H1 (cell line): Measurements from ENCODE around the gene MT1F. TPM values are rescaled to one million over a fixed set of nuclear protein-coding genes. Genes with fewer than 3 reads are reported as not detected.

Source experiments
- CTCF ChIA-PET: fragments of 300-600 bp; sonication (Branson Sonifier 250); formaldehyde crosslinking; loops from one replicate; lab custom pipeline; 2021; ENCODE audit not compliant: partially characterized antibody; lab: Charles Lee
- POLR2A ChIA-PET: fragments of 300-600 bp; sonication (Branson Sonifier 250); formaldehyde crosslinking; loops from one replicate; lab custom pipeline; 2021; ENCODE audit warnings: inconsistent platforms; ENCODE audit not compliant: partially characterized antibody; lab: Charles Lee
- DNase-seq, 2 experiments: peaks; one replicate each; pipeline versions ENCODE4 v3.0.0 to v3.0.0-alpha.2; 2010 to 2022; ENCODE audit warnings: low spot score in 2 of 2, low read depth in 1 of 2, mixed read lengths in 1 of 2
- FAIRE-seq: peaks from 2 replicates; lab custom pipeline; 2011; peaks lifted over from hg19 to GRCh38; lab: Jason Lieb, UNC
- H2AFZ ChIP-seq: 2 replicates; pipeline ENCODE4 v1.8.1; 2012; ENCODE audit warnings: low read length, inconsistent platforms
- H2AK5ac ChIP-seq: 2 replicates; pipeline ENCODE4 v1.6.1; 2013; ENCODE audit warnings: low read depth, low read length
- H2BK120ac ChIP-seq: replicated peaks from 2 replicates; pipeline ENCODE3; 2013; ENCODE audit warnings: low read depth, low read length, inconsistent platforms
- H2BK12ac ChIP-seq: 2 replicates; pipeline ENCODE4 v1.6.1; 2013; ENCODE audit warnings: low read depth, low read length
- H2BK15ac ChIP-seq: 2 replicates; pipeline ENCODE4 v1.6.1; 2013; ENCODE audit warnings: low read length
- H2BK20ac ChIP-seq: 2 replicates; pipeline ENCODE4 v1.6.1; 2013; ENCODE audit warnings: low read length
- H2BK5ac ChIP-seq: 2 replicates; pipeline ENCODE4 v1.6.1; 2013; ENCODE audit warnings: low read depth, low read length
- H3K14ac ChIP-seq: 2 replicates; pipeline ENCODE4 v1.6.1; 2013; ENCODE audit warnings: inconsistent platforms; ENCODE audit not compliant: insufficient read length
- H3K18ac ChIP-seq: 2 replicates; pipeline ENCODE4 v1.6.1; 2013; ENCODE audit warnings: low read length; ENCODE audit errors: extremely low read depth
- H3K23ac ChIP-seq: 2 replicates; pipeline ENCODE4 v1.6.1; 2013; ENCODE audit warnings: inconsistent platforms; ENCODE audit not compliant: insufficient read length
- H3K23me2 ChIP-seq: 2 replicates; pipeline ENCODE4 v1.6.1; 2013; ENCODE audit warnings: low read depth, low read length
- H3K27ac ChIP-seq: 2 replicates; pipeline ENCODE4 v1.6.1; 2011; ENCODE audit warnings: low read depth, low read length, inconsistent platforms
- H3K27me3 ChIP-seq, 4 experiments: replicated peaks in 1 of 4; 1 replicate in 1 of 4; 2 replicates in 3 of 4; pipeline versions ENCODE4 v1.6.1 to v1.8.1; 2011 to 2013; ENCODE audit warnings: low read length in 3 of 4, mild to moderate bottlenecking in 3 of 4, inconsistent platforms in 2 of 4, mixed read lengths in 2 of 4, moderate library complexity in 1 of 4; ENCODE audit not compliant: control insufficient read depth in 3 of 4, insufficient read depth in 3 of 4; ENCODE audit errors: extremely low read depth in 1 of 4
- H3K36me3 ChIP-seq, 4 experiments: 2 replicates each; pipeline versions ENCODE4 v1.6.1 to v1.8.1; 2011 to 2013; ENCODE audit warnings: mild to moderate bottlenecking in 4 of 4, low read length in 3 of 4, moderate library complexity in 2 of 4, control low read depth in 1 of 4, inconsistent platforms in 1 of 4; ENCODE audit not compliant: insufficient read depth in 4 of 4, control insufficient read depth in 2 of 4
- H3K4ac ChIP-seq: replicated peaks from 2 replicates; pipeline ENCODE3; 2013; ENCODE audit warnings: low read length, low read depth, mixed read lengths, inconsistent platforms; ENCODE audit not compliant: insufficient read length
- H3K4me1 ChIP-seq, 4 experiments: replicated peaks in 1 of 4; 1 replicate in 1 of 4; 2 replicates in 3 of 4; pipeline versions ENCODE4 v1.6.1 to v1.8.1; 2011 to 2013; ENCODE audit warnings: low read length in 3 of 4, inconsistent platforms in 2 of 4, mixed read lengths in 1 of 4; ENCODE audit not compliant: insufficient read depth in 4 of 4, control insufficient read depth in 3 of 4
- H3K4me2 ChIP-seq, 2 experiments: 2 replicates each; pipeline versions ENCODE4 v1.6.1 to v1.8.1; 2011 to 2013; ENCODE audit warnings: low read depth in 2 of 2, low read length in 2 of 2, control low read depth in 1 of 2, inconsistent platforms in 1 of 2, mild to moderate bottlenecking in 1 of 2; ENCODE audit not compliant: insufficient read depth in 1 of 2
- H3K4me3 ChIP-seq, 4 experiments: fragments of 200-600, 300-600 bp in 1 of 4; sonication (generic), shearing (Covaris generic), sonication (Bioruptor Twin) in 1 of 4; 2 replicates each; pipeline versions ENCODE4 v1.5.1 to v1.8.1; 2011 to 2016; ENCODE audit warnings: low read length in 4 of 4, low read depth in 3 of 4, control low read depth in 2 of 4, inconsistent platforms in 2 of 4, mild to moderate bottlenecking in 2 of 4, mixed read lengths in 1 of 4, moderate library complexity in 1 of 4; ENCODE audit not compliant: insufficient read depth in 2 of 4; ENCODE audit errors: extremely low read depth in 1 of 4
- H3K56ac ChIP-seq: replicated peaks from 2 replicates; pipeline ENCODE3; 2013; ENCODE audit warnings: low read depth, mild to moderate bottlenecking, mixed read lengths, low read length, inconsistent platforms; ENCODE audit not compliant: insufficient read length
- H3K79me1 ChIP-seq: 2 replicates; pipeline ENCODE4 v1.6.1; 2013; ENCODE audit warnings: low read depth, low read length, control low read depth
- H3K79me2 ChIP-seq, 2 experiments: 2 replicates each; pipeline versions ENCODE4 v1.6.1 to v1.8.1; 2012 to 2013; ENCODE audit warnings: low read length in 2 of 2, mild to moderate bottlenecking in 2 of 2, inconsistent platforms in 1 of 2; ENCODE audit not compliant: insufficient read depth in 2 of 2, control insufficient read depth in 1 of 2
- H3K9ac ChIP-seq, 4 experiments: replicated peaks in 1 of 4; 1 replicate in 1 of 4; 2 replicates in 3 of 4; pipeline versions ENCODE4 v1.6.1 to v1.8.1; 2011 to 2013; ENCODE audit warnings: low read depth in 3 of 4, low read length in 3 of 4, control low read depth in 2 of 4, mild to moderate bottlenecking in 2 of 4, moderate library complexity in 2 of 4, inconsistent platforms in 1 of 4; ENCODE audit errors: extremely low read depth in 1 of 4
- H3K9me3 ChIP-seq, 2 experiments: 2 replicates each; pipeline versions ENCODE4 v1.6.1 to v1.8.1; 2012 to 2013; ENCODE audit warnings: mild to moderate bottlenecking in 2 of 2, moderate library complexity in 2 of 2, control low read depth in 1 of 2, inconsistent platforms in 1 of 2, low read depth in 1 of 2, low read length in 1 of 2, mixed read lengths in 1 of 2; ENCODE audit not compliant: insufficient read depth in 2 of 2
- H4K20me1 ChIP-seq, 2 experiments: replicated peaks in 1 of 2; 2 replicates each; pipeline versions ENCODE3 to v1.8.1; 2011 to 2013; ENCODE audit warnings: inconsistent platforms in 2 of 2, low read length in 2 of 2, mild to moderate bottlenecking in 1 of 2; ENCODE audit not compliant: insufficient read depth in 2 of 2, control insufficient read depth in 1 of 2
- H4K5ac ChIP-seq: 2 replicates; pipeline ENCODE4 v1.6.1; 2013; ENCODE audit warnings: low read length, low read depth, mixed read lengths, inconsistent platforms; ENCODE audit not compliant: insufficient read length
- H4K8ac ChIP-seq: 2 replicates; pipeline ENCODE4 v1.8.0; 2013; ENCODE audit warnings: mild to moderate bottlenecking, moderate library complexity, low read length, inconsistent platforms; ENCODE audit not compliant: insufficient read depth; ENCODE audit errors: extremely low read depth
- H4K91ac ChIP-seq: replicated peaks from 2 replicates; pipeline ENCODE3; 2013; ENCODE audit warnings: low read length, mixed read lengths, inconsistent platforms; ENCODE audit not compliant: insufficient read length
- ASH2L ChIP-seq: fragments of 200-600, 300-600 bp; sonication (generic); IDR thresholded peaks from one replicate; pipeline ENCODE4 v1.7.1; 2017; ENCODE audit warnings: low read length
- BRCA1 ChIP-seq: IDR thresholded peaks from 2 replicates; pipeline ENCODE4 v1.6.1; 2012; ENCODE audit warnings: low read depth, low read length, improper control_type of control experiment
- CBX5 ChIP-seq: fragments of 300-800, 300-1000 bp; sonication (generic); IDR thresholded peaks from 2 replicates; pipeline ENCODE4 v1.7.1; 2016; ENCODE audit warnings: antibody characterized with exemption, low read length, low read depth
- E2F6 ChIP-seq: IDR thresholded peaks from 2 replicates; pipeline ENCODE4 v1.6.1; 2012; ENCODE audit warnings: inconsistent platforms
- FOSL1 ChIP-seq: IDR thresholded peaks from 2 replicates; pipeline ENCODE4 v1.6.1; 2011; ENCODE audit warnings: mild to moderate bottlenecking, low read depth, low read length, moderate library complexity; ENCODE audit not compliant: insufficient read depth
- MAFK ChIP-seq: IDR thresholded peaks from 2 replicates; pipeline ENCODE4 v1.6.1; 2012; ENCODE audit warnings: low read depth, mild to moderate bottlenecking, improper control_type of control experiment, low read length
- NRF1 ChIP-seq: IDR thresholded peaks from 2 replicates; pipeline ENCODE4 v1.6.1; 2011; ENCODE audit warnings: mild to moderate bottlenecking, low read depth, low read length, improper control_type of control experiment
- POU5F1 ChIP-seq: IDR thresholded peaks from 2 replicates; pipeline ENCODE4 v1.6.1; 2011; ENCODE audit warnings: low read depth, mild to moderate bottlenecking, low read length, moderate library complexity
- SP1 ChIP-seq: IDR thresholded peaks from 2 replicates; pipeline ENCODE4 v1.6.1; 2011; ENCODE audit warnings: low read depth, low read length
- TAF7 ChIP-seq: optimal IDR thresholded peaks from 2 replicates; pipeline ENCODE3; 2011; ENCODE audit warnings: low read depth, mild to moderate bottlenecking, inconsistent platforms, low read length, moderate library complexity, borderline replicate concordance
- TEAD4 ChIP-seq: IDR thresholded peaks from 2 replicates; pipeline ENCODE4 v1.6.1; 2012; ENCODE audit warnings: low read depth, low read length, inconsistent platforms, mixed read lengths
- USF2 ChIP-seq: IDR thresholded peaks from 2 replicates; pipeline ENCODE4 v1.6.1; 2011; ENCODE audit warnings: low read length, improper control_type of control experiment
- ZNF274 ChIP-seq: IDR thresholded peaks from 2 replicates; pipeline ENCODE4 v1.7.0; 2012; ENCODE audit warnings: low read length, borderline replicate concordance; ENCODE audit errors: extremely low read depth
- WGBS, 2 experiments: shearing (Covaris generic) in 1 of 2; methylation state at CpG; one replicate each; pipeline versions ENCODE4 v1.1.6 to v1.1.7; 2013 to 2015; ENCODE audit warnings: low lambda C conversion rate in 2 of 2, mixed read lengths in 2 of 2, inconsistent platforms in 1 of 2, low coverage in 1 of 2, missing lambda C conversion rate in 1 of 2; ENCODE audit not compliant: insufficient replicate concordance in 2 of 2, insufficient coverage in 1 of 2, insufficient read length in 1 of 2; ENCODE audit errors: extremely low coverage in 1 of 2, missing lambda C conversion rate in 1 of 2; 5-methylcytosine and 5-hydroxymethylcytosine counted together
- polyA plus RNA-seq, 7 experiments: library from polyadenylated mRNA; depleted of rRNA in 3 of 7; stranded (reverse) in 5 of 7; unstranded in 2 of 7; fragments of >200 nt in 5 of 7; fragments of 200-250 nt in 2 of 7; gene quantifications; 1 replicate in 5 of 7; 2 replicates in 1 of 7; 4 replicates in 1 of 7; pipeline versions ENCODE4 v1.2.1 to v1.2.3, GENCODE V29; 2011 to 2013; ENCODE audit warnings: missing spikeins in 2 of 7, mixed read lengths in 2 of 7
- total RNA-seq: library from RNA; stranded (reverse); fragmentation: NEBNext Ultra II Directional; extraction: Animal tissue kit (Norgen Biotek cat#: 25700); gene quantifications from 2 replicates; pipeline ENCODE4 v1.2.1, GENCODE V29; 2021

The MT1F gene
- total and polyA plus RNA-seq, 2 of the 8 experiments (the other 6 are each of a cell fraction or from before 2014, with no cell fraction given): 5.9 to 20.8 TPM

GRCh38 chr16:56651586-56651985 lies 6.2 kb upstream of the MT1F start, which contains the start of gene MT1B:
Gene MT1B, plus strand, starts transcription at chr16:56651886. Its CDS starts 68 bp downstream, at chr16:56651954.
- H2BK5ac ChIP-seq: no peak within 1 kb of the TSS
- no peak within 1 kb of the TSS for H3K56ac ChIP-seq
- ChIA-PET POLR2A (interaction anchor here (1.3 to 9.1 kb wide), 2 partner anchors 10 to 18 kb away, joined by 5 to 74 read pairs; partner anchors contain the start of genes MT1G and MT1H), CTCF (interaction anchor here (1.0 to 5.5 kb wide), 4 partner anchors 9 to 50 kb away, joined by 3 to 28 read pairs (median 6); partner anchors contain the start of gene MT1G)
- no peak within 1 kb of the TSS for H3K4me2 ChIP-seq
- FAIRE-seq (no peak), DNase-seq (no peak)
- H3K4me3 ChIP-seq: no peak within 1 kb of the TSS
- H3K9me3 ChIP-seq: no peaks in the 10 kb centered on the region
- no peak within 1 kb of the TSS for H4K5ac ChIP-seq
- H3K79me1 ChIP-seq: no peaks in the 10 kb centered on the region
- H3K18ac ChIP-seq: no peak within 1 kb of the TSS
- H2BK12ac ChIP-seq: no peak within 1 kb of the TSS
- H2BK120ac ChIP-seq: no peak within 1 kb of the TSS
- no peaks in the 10 kb centered on the region for H3K79me2 ChIP-seq
- no peak within 1 kb of the TSS for H2AFZ ChIP-seq
- no peak within 1 kb of the TSS for H3K14ac ChIP-seq
- no peak within 1 kb of the TSS for H2AK5ac ChIP-seq
- H3K4ac ChIP-seq: no peak within 1 kb of the TSS
- H2BK20ac ChIP-seq: no peak within 1 kb of the TSS; the same call in 1 of the 2 replicates
- H4K20me1 ChIP-seq: peaks cover 0 to 2% of the 10 kb centered on the region in 2 experiments
- H3K36me3 ChIP-seq: no peaks in the 10 kb centered on the region
- no peaks in the 10 kb centered on the region; the same call in 1 of the 2 replicates for H3K23me2 ChIP-seq
- no peak within 1 kb of the TSS for H3K27ac ChIP-seq
- H3K9ac ChIP-seq: no peak within 1 kb of the TSS
- peak within 1 kb of the TSS; percentile 35; the same call in 1 of the 2 replicates for H4K8ac ChIP-seq
- no peak within 1 kb of the TSS for H3K23ac ChIP-seq
- H3K4me1 ChIP-seq: peaks cover 0 to 7% (median 4%) of the 10 kb centered on the region in 4 experiments; a peak in 2 of 7 replicates
- 83% methylated on average over 7 of the region's 7 CpGs; no CpG with 5 or more reads in 1 of the 2 experiments for WGBS, 2 experiments
- H4K91ac ChIP-seq: no peak within 1 kb of the TSS
- peaks cover 24 to 61% (median 48%) of the 10 kb centered on the region in 4 experiments for H3K27me3 ChIP-seq
- no peak within 1 kb of the TSS for H2BK15ac ChIP-seq
- no peak for TF ChIP-seq FOSL1
- no peak for TF ChIP-seq BRCA1
- no peak for TF ChIP-seq POU5F1
- no peak for TF ChIP-seq TEAD4
- TF ChIP-seq MAFK: no peak
- no peak for TF ChIP-seq CBX5
- TF ChIP-seq ZNF274: no peak
- no peak for TF ChIP-seq NRF1
- no peak for TF ChIP-seq TAF7
- TF ChIP-seq SP1: no peak
- no peak for TF ChIP-seq E2F6
- TF ChIP-seq USF2: no peak
- no peak for TF ChIP-seq ASH2L
